BLaER1 treated with 17β-estradiol and CSF1 and Interleukin-3, amounts not matched to agents 10 nM and 100 nM (cell line): Measurements from ENCODE around the gene CDH4.

Experiments used
- H3K27ac ChIP-seq, 11 experiments: shearing (Covaris generic); formaldehyde crosslinking; 2 replicates each; pipeline ENCODE4 v1.8.1; 2022
- H3K27me3 ChIP-seq, 11 experiments: shearing (Covaris generic); formaldehyde crosslinking; 2 replicates each; pipeline ENCODE4 v1.8.1; 2022
- H3K36me3 ChIP-seq, 11 experiments: shearing (Covaris generic); formaldehyde crosslinking; 2 replicates each; pipeline ENCODE4 v1.8.1; 2022
- H3K4me1 ChIP-seq, 10 experiments: shearing (Covaris generic); formaldehyde crosslinking; 2 replicates each; pipeline ENCODE4 v1.8.1; 2022
- H3K4me2 ChIP-seq, 11 experiments: shearing (Covaris generic); formaldehyde crosslinking; 2 replicates each; pipeline ENCODE4 v1.8.1; 2022
- H3K4me3 ChIP-seq, 10 experiments: shearing (Covaris generic); formaldehyde crosslinking; 2 replicates each; pipeline ENCODE4 v1.8.1; 2022
- H3K9ac ChIP-seq, 11 experiments: shearing (Covaris generic); formaldehyde crosslinking; 2 replicates each; pipeline ENCODE4 v1.8.1; 2022
- H3K9me3 ChIP-seq, 11 experiments: shearing (Covaris generic); formaldehyde crosslinking; replicated peaks in 1 of 11; 2 replicates each; pipeline ENCODE4 v1.8.1; 2022
- H4K20me1 ChIP-seq, 11 experiments: shearing (Covaris generic); formaldehyde crosslinking; 2 replicates each; pipeline ENCODE4 v1.8.1; 2022
- Cebpa-rat ChIP-seq, 11 experiments: shearing (Covaris generic); IDR thresholded peaks; 2 replicates each; pipeline ENCODE4 v1.8.1; 2022

Gene CDH4

DNA sequence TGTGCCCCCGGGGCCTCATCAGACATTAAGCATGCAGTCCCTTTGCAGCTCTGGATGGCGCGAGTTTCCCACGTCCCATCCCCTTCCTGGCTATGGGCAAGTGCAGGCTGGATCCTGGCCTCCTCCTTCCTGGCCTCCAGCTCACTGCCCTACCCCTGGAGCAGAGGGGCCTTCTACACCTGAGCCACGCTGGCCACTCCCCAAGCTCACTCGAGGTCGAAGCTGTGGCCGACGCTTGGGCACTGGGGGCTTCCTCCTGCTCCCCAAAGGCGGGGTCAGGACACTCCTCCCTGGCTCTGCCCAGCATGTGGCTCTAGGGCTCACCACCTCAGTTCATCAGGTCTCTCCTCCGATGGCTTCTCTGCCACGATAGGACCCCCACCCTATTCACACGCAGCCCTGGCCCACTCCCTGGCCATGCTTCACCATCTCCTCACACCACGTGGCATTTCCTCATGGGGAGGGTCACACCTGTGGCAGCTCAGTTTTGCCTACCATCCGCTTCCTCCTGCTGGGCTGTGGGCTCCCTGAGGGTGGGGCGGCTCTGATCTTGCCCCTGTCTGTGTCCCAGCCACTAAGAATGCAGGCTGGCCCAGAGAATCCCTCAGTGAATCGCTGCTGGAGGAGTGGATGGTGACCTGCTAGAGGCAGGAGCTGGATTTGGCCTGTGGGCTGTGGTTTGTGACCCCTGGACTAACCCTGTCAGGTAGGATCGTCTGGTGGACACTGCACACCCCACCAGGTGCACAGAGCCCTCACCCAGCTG lies 532.9 kb downstream of the CDH4 start:
- Histone ChIP-seq H3K27me3 (peaks cover 0 to 7% (median 0%) of the 10 kb centered on the region in 11 experiments; a peak in 3 of 22 replicates), H3K4me3 (no peak overlapping the region), H3K9ac (no peak overlapping the region), H3K27ac (no peak overlapping the region), H3K36me3 (no peaks in the 10 kb centered on the region), H3K9me3 (peaks cover 0 to 25% (median 9%) of the 10 kb centered on the region in 11 experiments; a peak in 10 of 22 replicates), H3K4me1 (peaks cover 0 to 50% (median 22%) of the 10 kb centered on the region in 10 experiments; a peak in 15 of 20 replicates), H3K4me2 (peak overlapping the region in 9 of 11 experiments; percentile 41 to 74 (median 69); a peak in 9 of 22 replicates), H4K20me1 (no peaks in the 10 kb centered on the region; a peak in 1 of 22 replicates)
- no peak for TF ChIP-seq Cebpa-rat (IDR thresholded peaks at IDR 0.05)

DNA sequence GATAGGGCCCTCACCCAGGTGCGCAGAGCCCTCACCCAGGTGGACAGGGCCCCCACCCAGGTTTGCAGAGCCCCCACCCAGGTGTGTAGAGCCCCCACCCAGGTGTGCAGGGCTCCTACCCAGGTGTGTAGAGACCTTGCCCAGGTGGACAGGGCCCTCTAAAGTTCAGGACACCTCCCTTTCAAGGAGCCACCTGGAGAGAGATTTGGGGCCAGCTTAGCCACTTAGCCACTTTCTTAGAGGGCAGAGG lies 533.4 kb downstream of the CDH4 start:
- Histone ChIP-seq H3K4me1 (peaks cover 0 to 50% (median 22%) of the 10 kb centered on the region in 10 experiments; a peak in 15 of 20 replicates), H3K27ac (no peak overlapping the region), H3K9ac (no peak overlapping the region), H3K9me3 (peaks cover 0 to 25% (median 9%) of the 10 kb centered on the region in 11 experiments; a peak in 10 of 22 replicates), H4K20me1 (no peaks in the 10 kb centered on the region; a peak in 1 of 22 replicates), H3K27me3 (peaks cover 0 to 7% (median 0%) of the 10 kb centered on the region in 11 experiments; a peak in 3 of 22 replicates), H3K4me2 (peak overlapping the region in 10 of 11 experiments; percentile 41 to 74 (median 69); a peak in 15 of 22 replicates), H3K4me3 (no peak overlapping the region), H3K36me3 (no peaks in the 10 kb centered on the region)
- no peak for TF ChIP-seq Cebpa-rat (IDR thresholded peaks at IDR 0.05)

DNA sequence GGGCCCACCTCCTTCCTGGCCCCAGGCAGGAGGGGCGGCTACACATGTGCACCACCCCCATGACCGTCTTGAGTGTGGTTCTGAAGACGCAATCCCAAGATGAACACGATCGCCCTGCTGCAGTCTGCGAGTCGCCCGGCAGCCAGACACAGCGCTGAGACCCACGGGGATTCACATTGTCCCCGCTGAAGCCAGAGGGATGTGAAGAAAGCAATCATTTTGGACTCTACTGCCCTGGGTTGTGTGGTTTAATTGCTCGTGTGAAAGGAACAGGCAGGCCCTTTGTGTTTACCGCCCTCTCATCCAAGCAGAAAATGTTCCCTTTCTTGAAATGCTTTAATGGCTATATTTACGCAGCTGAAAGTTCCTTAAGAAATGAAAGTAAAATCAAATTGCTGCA lies 534.2 kb downstream of the CDH4 start:
- Histone ChIP-seq H3K4me2 (peak overlapping the region; percentile 41 to 74 (median 69); a peak in 21 of 22 replicates), H3K4me1 (peaks cover 0 to 47% (median 22%) of the 10 kb centered on the region in 10 experiments; a peak in 15 of 20 replicates), H3K27me3 (peaks cover 0 to 7% (median 0%) of the 10 kb centered on the region in 11 experiments; a peak in 3 of 22 replicates), H4K20me1 (no peaks in the 10 kb centered on the region; a peak in 1 of 22 replicates), H3K36me3 (no peaks in the 10 kb centered on the region), H3K9me3 (peaks cover 0 to 23% (median 9%) of the 10 kb centered on the region in 11 experiments; a peak in 10 of 22 replicates), H3K9ac (no peak overlapping the region), H3K4me3 (no peak overlapping the region), H3K27ac (no peak overlapping the region)
- no peak for TF ChIP-seq Cebpa-rat (IDR thresholded peaks at IDR 0.05)

- no peak for TF ChIP-seq Cebpa-rat (IDR thresholded peaks at IDR 0.05)
- Histone ChIP-seq H3K4me3 (no peak overlapping the region), H3K9me3 (peaks cover 0 to 12% (median 0%) of the 10 kb centered on the region in 11 experiments; a peak in 1 of 22 replicates), H3K36me3 (no peaks in the 10 kb centered on the region), H3K4me2 (peak overlapping the region in 4 of 11 experiments; percentile 24 to 74 (median 30); a peak in 7 of 22 replicates), H3K4me1 (peaks cover 0 to 47% (median 22%) of the 10 kb centered on the region in 10 experiments; a peak in 15 of 20 replicates), H3K9ac (no peak overlapping the region), H4K20me1 (no peaks in the 10 kb centered on the region; a peak in 1 of 22 replicates), H3K27ac (no peak overlapping the region), H3K27me3 (peaks cover 0 to 7% (median 0%) of the 10 kb centered on the region in 11 experiments; a peak in 3 of 22 replicates)
Measured at GRCh38 chr20:61788343-61788742, 536.3 kb downstream of the CDH4 start.

- no peak for TF ChIP-seq Cebpa-rat (IDR thresholded peaks at IDR 0.05)
- H4K20me1 ChIP-seq: no peaks in the 10 kb centered on the region; a peak in 1 of 22 replicates
- peaks cover 0 to 12% (median 0%) of the 10 kb centered on the region in 11 experiments; a peak in 1 of 22 replicates for H3K9me3 ChIP-seq
Measured at GRCh38 chr20:61789329-61789728, 537.3 kb downstream of the CDH4 start.

GRCh38 chr20:61790116-61790827 lies 538.2 kb downstream of the CDH4 start:
- no peak overlapping the region for H3K9ac ChIP-seq
- H3K27ac ChIP-seq: no peak overlapping the region
- no peaks in the 10 kb centered on the region for H3K36me3 ChIP-seq
- no peak for TF ChIP-seq Cebpa-rat (IDR thresholded peaks at IDR 0.05)
- peaks cover 0 to 12% (median 0%) of the 10 kb centered on the region in 11 experiments; a peak in 1 of 22 replicates for H3K9me3 ChIP-seq
- H3K27me3 ChIP-seq: peaks cover 0 to 7% (median 0%) of the 10 kb centered on the region in 11 experiments; a peak in 3 of 22 replicates
- H3K4me3 ChIP-seq: no peak overlapping the region
- H3K4me1 ChIP-seq: peaks cover 0 to 41% (median 16%) of the 10 kb centered on the region in 10 experiments; a peak in 15 of 20 replicates
- no peaks in the 10 kb centered on the region for H4K20me1 ChIP-seq
- no peak overlapping the region for H3K4me2 ChIP-seq

More at GRCh38 chr20:61789329-61789728, 537.3 kb downstream of the CDH4 start:
- Histone ChIP-seq H3K27ac (no peak overlapping the region), H3K4me3 (no peak overlapping the region), H3K36me3 (no peaks in the 10 kb centered on the region), H3K4me2 (peak overlapping the region in 4 of 11 experiments; percentile 24 to 74 (median 30); a peak in 5 of 22 replicates), H3K4me1 (peaks cover 0 to 47% (median 22%) of the 10 kb centered on the region in 10 experiments; a peak in 15 of 20 replicates), H3K9ac (no peak overlapping the region), H3K27me3 (peaks cover 0 to 7% (median 0%) of the 10 kb centered on the region in 11 experiments; a peak in 3 of 22 replicates)

DNA sequence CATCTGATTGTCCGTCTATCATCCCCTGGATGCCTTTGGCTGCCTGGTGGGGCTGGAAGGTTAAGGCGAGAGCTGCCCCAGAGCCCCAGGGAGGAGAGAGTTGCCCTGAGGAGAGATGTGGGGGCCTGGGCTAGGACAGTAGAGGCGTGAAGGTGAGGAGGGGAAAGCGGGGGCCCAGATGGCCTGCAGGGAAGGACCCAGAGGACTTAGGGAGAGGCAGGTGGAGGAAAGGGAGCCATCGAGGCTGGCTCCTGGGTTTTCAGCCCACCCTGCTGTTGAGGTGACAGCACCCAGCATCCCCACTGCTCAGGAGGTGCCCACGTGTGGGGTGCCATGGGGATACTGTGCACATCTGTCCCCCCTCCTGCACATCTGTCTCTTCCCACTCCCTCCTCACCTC lies 539.9 kb downstream of the CDH4 start:
- Histone ChIP-seq H3K36me3 (no peaks in the 10 kb centered on the region), H3K27me3 (no peaks in the 10 kb centered on the region), H3K9me3 (peaks cover 0 to 8% (median 0%) of the 10 kb centered on the region in 11 experiments; a peak in 1 of 22 replicates), H4K20me1 (no peaks in the 10 kb centered on the region), H3K4me2 (no peak overlapping the region), H3K4me1 (peaks cover 0 to 34% (median 10%) of the 10 kb centered on the region in 10 experiments; a peak in 15 of 20 replicates), H3K4me3 (no peak overlapping the region), H3K9ac (no peak overlapping the region), H3K27ac (no peak overlapping the region)
- no peak for TF ChIP-seq Cebpa-rat (IDR thresholded peaks at IDR 0.05)

- H3K27ac ChIP-seq: peak overlapping the region in 7 of 11 experiments; percentile 44 to 77 (median 66); a peak in 9 of 22 replicates
- peak overlapping the region in 4 of 11 experiments; percentile 29 to 46 (median 34); a peak in 5 of 22 replicates for H3K9ac ChIP-seq
- peak overlapping the region in 8 of 11 experiments; percentile 53 to 97 (median 84); a peak in 16 of 22 replicates for H3K4me2 ChIP-seq
- peaks cover 9 to 51% (median 49%) of the 10 kb centered on the region in 10 experiments; a peak in 18 of 20 replicates for H3K4me1 ChIP-seq
- H3K27me3 ChIP-seq: peaks cover 6 to 22% (median 14%) of the 10 kb centered on the region in 11 experiments
- TF ChIP-seq Cebpa-rat (IDR thresholded peaks at IDR 0.05): no peak
- H3K4me3 ChIP-seq: no peak overlapping the region
- H4K20me1 ChIP-seq: peaks cover 0 to 31% (median 11%) of the 10 kb centered on the region in 11 experiments; a peak in 13 of 22 replicates
- H3K9me3 ChIP-seq: no peaks in the 10 kb centered on the region
- H3K36me3 ChIP-seq: no peaks in the 10 kb centered on the region
Measured at GRCh38 chr20:61795669-61796630, 543.9 kb downstream of the CDH4 start.
